Motor neuron (in vitro differentiated cells): ENCODE data around the gene ZFP90. TPM values are rescaled to one million over a fixed set of nuclear protein-coding genes. Genes with fewer than 3 reads are reported as not detected.

ENCODE experiments used
- ATAC-seq, 8 experiments: fragments of 200-7000 bp; cut with Tn5 transposase; replicated peaks in 6 of 8; 2 replicates each; pipeline ENCODE4 v1.8.0; 2021; ENCODE audit warnings: mild to moderate bottlenecking in 8 of 8, moderate library complexity in 8 of 8
- H3K27ac ChIP-seq, 2 donors: fragments of 250-450 bp; sonication (Bioruptor Pico); 2 replicates each; pipeline ENCODE4 v1.9.0; 2021; ENCODE audit warnings: antibody characterized with exemption in 2 of 2, mild to moderate bottlenecking in 2 of 2, moderate library complexity in 1 of 2
- H3K4me1 ChIP-seq, 2 donors: fragments of 250-450 bp; sonication (Bioruptor Pico); replicated peaks in 1 of 2; 2 replicates each; pipeline ENCODE4 v1.6.1; 2021; ENCODE audit warnings: antibody characterized with exemption in 2 of 2, mild to moderate bottlenecking in 2 of 2, moderate library complexity in 1 of 2
- H3K4me3 ChIP-seq, 5 donors: fragments of 250-450 bp; sonication (Bioruptor Pico); 2 replicates each; pipeline ENCODE4 v1.9.0; 2021; ENCODE audit warnings: antibody characterized with exemption in 5 of 5, mild to moderate bottlenecking in 5 of 5, moderate library complexity in 4 of 5
- WGBS, 10 experiments: fragments of 450-650 bp; shearing (Covaris generic); methylation state at CpG; one replicate each; pipeline ENCODE4 v1.0.0; 2022; 5-methylcytosine and 5-hydroxymethylcytosine counted together
- in situ Hi-C, 9 experiments: fragments of 400-800 bp; cut with MboI; loops; one replicate each; pipeline ENCODE4 v1.15.0; 2021; ENCODE audit warnings: low sequenced_read_pairs in 9 of 9, low pct_unique_long_range_greater_than_20kb in 2 of 9; ENCODE audit not compliant: unreplicated experiment in 9 of 9
- total RNA-seq, 8 experiments: library from RNA; unstranded; fragments of 300-600 nt; gene quantifications; 2 replicates each; pipeline versions ENCODE4 v1.2.3 to v1.2.4, GENCODE V29; 2022

ZFP90 gene
- total RNA-seq, 8 experiments from 2014 or later = 2.2 to 53.2 (median 43.8) TPM

DNA sequence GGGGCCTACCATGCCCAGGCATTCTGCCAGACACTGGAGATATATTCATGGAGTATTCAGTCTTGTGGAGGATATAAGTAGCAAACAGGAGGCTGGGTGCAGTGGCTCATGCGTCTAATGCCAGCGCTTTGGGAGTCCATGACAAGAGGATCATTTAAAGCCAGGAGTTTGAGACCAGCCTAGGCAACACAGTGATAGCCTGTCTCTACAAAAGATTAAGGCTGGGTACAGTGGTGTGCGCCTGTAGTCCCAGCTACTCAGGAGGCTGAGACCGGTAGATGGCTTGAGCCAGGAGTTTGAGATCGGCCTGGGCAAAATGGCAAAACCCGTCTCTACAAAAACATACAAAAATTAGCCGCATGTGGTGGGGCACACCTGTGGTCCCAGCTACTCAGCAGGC is 68.4 kb downstream of the ZFP90 start:
- in situ Hi-C loops = no loop called here
- ATAC-seq = no peak
- Histone ChIP-seq H3K4me3 (no peak overlapping the region), H3K4me1 (no peaks in the 10 kb centered on the region), H3K27ac (no peak overlapping the region)
- 50 to 100% (median 90%) methylated on average over 1 to 4 of the region's 7 CpGs; no CpG with 5 or more reads in 3 of the 10 experiments for WGBS, 10 experiments

DNA sequence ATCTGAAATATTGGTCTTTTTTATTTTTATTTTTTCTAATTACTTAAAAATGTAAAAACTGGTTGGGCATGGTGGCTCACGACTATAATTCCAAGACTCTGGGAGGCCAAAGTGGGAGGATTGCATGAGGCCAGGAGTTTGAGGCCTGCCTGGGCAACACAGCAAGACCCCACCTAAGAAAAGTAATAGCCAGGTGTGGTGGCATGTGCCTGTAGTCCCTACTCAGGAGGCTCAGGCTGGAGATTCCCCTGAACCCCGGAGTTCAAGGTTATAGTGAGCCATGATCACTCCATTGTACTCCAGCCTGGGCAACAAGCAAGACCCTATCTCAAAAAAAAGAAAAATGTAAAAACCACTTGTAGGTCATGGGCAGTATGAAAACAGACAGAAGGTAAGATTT is 69.2 kb downstream of the ZFP90 start:
- no peak for ATAC-seq
- no peaks in the 10 kb centered on the region for H3K4me1 ChIP-seq
- no peak overlapping the region for H3K4me3 ChIP-seq
- no peak overlapping the region for H3K27ac ChIP-seq
- 14 to 100% (median 94%) methylated on average over 1 to 2 of the region's 2 CpGs; no CpG with 5 or more reads in 3 of the 10 experiments for WGBS, 10 experiments
- in situ Hi-C loops = no loop called here

DNA sequence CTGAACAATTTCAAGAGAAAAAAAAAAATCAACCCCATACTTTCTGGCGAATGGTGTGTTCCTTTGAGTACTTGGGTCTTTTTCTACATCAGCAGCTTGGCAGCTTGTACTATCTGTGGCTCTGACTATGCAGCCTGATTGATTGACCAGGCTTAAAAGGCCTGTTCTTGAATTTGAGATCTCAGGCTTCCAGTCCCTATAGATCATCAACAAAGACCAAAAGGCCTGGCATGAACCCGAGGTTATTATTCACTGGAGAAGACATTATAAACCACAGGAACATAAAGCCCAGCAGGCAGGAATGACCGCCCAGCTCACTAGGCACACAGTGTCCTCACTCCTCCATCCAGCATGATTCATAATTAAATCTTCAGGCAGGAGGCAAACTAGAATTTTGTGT is 73.9 kb downstream of the ZFP90 start:
- in situ Hi-C loops = no loop called here
- ATAC-seq = no peak
- H3K4me1 ChIP-seq = no peaks in the 10 kb centered on the region
- 5 to 100% (median 90%) methylated on average over 1 to 2 of the region's 3 CpGs; no CpG with 5 or more reads in 3 of the 10 experiments for WGBS, 10 experiments
- no peak overlapping the region for H3K4me3 ChIP-seq
- no peak overlapping the region for H3K27ac ChIP-seq

DNA sequence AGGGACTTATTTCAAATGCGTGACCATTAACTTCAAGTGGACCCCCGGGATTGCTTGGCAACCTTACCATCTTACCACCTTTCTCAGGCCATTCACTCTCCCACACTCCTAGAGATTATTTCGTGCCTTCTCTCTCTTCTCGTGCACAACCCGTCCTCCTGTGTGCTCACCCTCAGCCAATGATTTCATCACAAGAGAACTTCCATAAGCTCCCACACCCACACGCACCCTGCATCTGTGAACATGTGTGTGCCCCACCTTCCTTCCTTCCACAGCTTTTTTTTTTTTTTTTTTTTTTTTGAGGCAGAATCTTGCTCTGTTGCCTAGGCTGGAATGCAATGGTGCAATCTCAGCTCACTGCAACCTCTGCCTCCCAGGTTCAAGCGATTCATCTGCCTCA is 78.6 kb downstream of the ZFP90 start:
- no peak overlapping the region for H3K27ac ChIP-seq
- in situ Hi-C loops = no loop called here
- WGBS, 10 experiments = 22 to 100% (median 80%) methylated on average over 1 to 6 of the region's 7 CpGs; no CpG with 5 or more reads in 1 of the 10 experiments
- ATAC-seq = peak in 1 of 8 experiments; percentile 98
- no peak overlapping the region for H3K4me3 ChIP-seq
- no peaks in the 10 kb centered on the region for H3K4me1 ChIP-seq

Other genes with a start within 250 kb of the ZFP90 start
- gene SLC7A6OS, start 228.3 kb upstream of the ZFP90 start, total RNA-seq = 10 to 100 TPM; 12.7 to 29.4 (median 17.9) TPM
- gene PRMT7, start 228.3 kb upstream of the ZFP90 start, total RNA-seq = 10 to 100 TPM; 28.3 to 76.4 (median 37.3) TPM
- 10 to 100 TPM in 5 of 8 experiments, 1 to 10 TPM in 2, under 1 TPM in 1; 0.51 to 28.4 (median 20.1) TPM for gene SMPD3, start 90.8 kb upstream of the ZFP90 start, total RNA-seq
- 1 to 10 TPM in 5 of 8 experiments, not detected in 3; 1.5 to 4.0 (median 2.9) TPM for gene CDH3, start 106.0 kb downstream of the ZFP90 start, total RNA-seq
- 1 to 10 TPM in 2 of 8 experiments, under 1 TPM in 6; 0.09 to 6.8 (median 0.55) TPM for gene CDH1, start 198.0 kb downstream of the ZFP90 start, total RNA-seq